Right lobe of liver (tissue), 6 donors: ENCODE results near the gene PDZRN4. TPM values are rescaled to one million over a fixed set of nuclear protein-coding genes. Genes with fewer than 3 reads are reported as not detected.
"Not testable (repeated sequence)": the region's sequence is repeated elsewhere in the genome, so short reads cannot be mapped to it uniquely, and the experiment has no call there.

ENCODE experiments used
- ATAC-seq, 4 donors: fragments of 200-7000 bp; cut with Tn5 transposase; one replicate each; pipeline ENCODE4 v1.9.1; 2020; ENCODE audit warnings: mild to moderate bottlenecking in 4 of 4, moderate library complexity in 4 of 4
- DNase-seq, 3 donors: peaks; one replicate each; pipeline ENCODE4 v3.0.0-alpha.2; 2020
- H3K27ac ChIP-seq, 3 donors: fragments of 200-600 bp; one replicate each; pipeline ENCODE4 v1.8.0; 2022
- H3K27me3 ChIP-seq, 2 donors: fragments of 200-600 bp; one replicate each; pipeline ENCODE4 v1.8.0; 2022
- H3K36me3 ChIP-seq, 4 donors: fragments of 200-600 bp; sonication (generic) in 1 of 4; one replicate each; pipeline versions ENCODE4 v1.5.1 to v1.8.0; 2017 to 2022; ENCODE audit warnings: control low read depth in 1 of 4
- H3K4me1 ChIP-seq, 4 donors: fragments of 200-600 bp; sonication (generic) in 1 of 4; one replicate each; pipeline versions ENCODE4 v1.5.1 to v1.8.0; 2017 to 2022; ENCODE audit warnings: control low read depth in 1 of 4
- H3K4me3 ChIP-seq, 3 donors: fragments of 200-600 bp; one replicate each; pipeline ENCODE4 v1.8.0; 2022
- H3K9me3 ChIP-seq, 4 donors: fragments of 200-600 bp; sonication (generic) in 1 of 4; one replicate each; pipeline versions ENCODE4 v1.5.1 to v1.8.0; 2017 to 2022; ENCODE audit warnings: control low read depth in 1 of 4
- CTCF ChIP-seq, 4 donors: fragments of 200-600 bp in 3 of 4; fragments of 450-650 bp in 1 of 4; IDR thresholded peaks; one replicate each; pipeline versions ENCODE4 v1.5.1 to v1.8.0; 2016 to 2022; ENCODE audit warnings: antibody characterized with exemption in 4 of 4, mild to moderate bottlenecking in 2 of 4
- POLR2A ChIP-seq: fragments of 450-650 bp; IDR thresholded peaks from one replicate; pipeline ENCODE4 v1.6.1; 2017; ENCODE audit warnings: antibody characterized with exemption, mild to moderate bottlenecking
- WGBS: methylation state at CpG from one replicate; pipeline ENCODE4 v1.1.6; 2018; ENCODE audit warnings: low coverage, low lambda C conversion rate; ENCODE audit not compliant: insufficient coverage; ENCODE audit errors: missing lambda C conversion rate; 5-methylcytosine and 5-hydroxymethylcytosine counted together
- intact Hi-C, 2 donors: fragments of 100-400 bp; cut with DNase I; formaldehyde crosslinking; loops; one replicate each; pipeline versions ENCODE4 v1.11.2 to v1.14.1; 2022
- total RNA-seq, 6 experiments: library from RNA; depleted of rRNA in 2 of 6; stranded (reverse); fragments of >200 nt in 2 of 6; fragmentation: NEBNext Ultra II Directional in 3 of 6; extraction: Animal tissue kit (Norgen Biotek cat#: 25700) in 3 of 6; gene quantifications; one replicate each; pipeline versions ENCODE4 v1.1.0 to v1.2.4, GENCODE V29; 2016 to 2023
- donor health status: DM: no; HTN: yes; CAD: no.
- donor health status: DM: no; HTN: no; CAD: no.
- donor health status: DM: no; HTN: no; CAD: no.
- donor health status: DM: no; HTN: yes; CAD: no.
- donor health status: DM: no; HTN: yes; CAD: no.

The PDZRN4 gene
- total RNA-seq, 6 experiments from 2014 or later: 0.12 to 0.49 (median 0.42) TPM; not detected in 1

DNA sequence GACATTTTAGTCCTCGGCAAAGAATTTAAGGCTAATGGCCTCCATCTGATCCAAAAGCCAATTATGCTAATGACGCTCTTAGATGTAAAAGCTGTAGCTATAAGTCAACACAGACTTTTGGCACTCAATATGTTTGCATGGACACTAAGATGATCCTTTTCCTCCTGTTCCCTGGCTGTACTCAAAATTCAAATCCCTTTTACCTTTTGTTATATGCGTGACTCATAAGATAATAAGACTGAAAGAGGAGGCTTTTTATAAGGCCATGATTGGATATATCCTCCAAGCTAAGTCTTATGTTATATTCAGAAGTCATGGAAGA, 89.8 kb downstream of the PDZRN4 start:
- DNase-seq: no peak
- no peak for ATAC-seq
- WGBS: 90% methylated on average over 3 of the region's 3 CpGs
- Histone ChIP-seq H3K27ac (no peak overlapping the region), H3K4me3 (no peak overlapping the region), H3K36me3 (no peaks in the 10 kb centered on the region), H3K27me3 (no peaks in the 10 kb centered on the region), H3K4me1 (peaks cover 0 to 3% (median 0%) of the 10 kb centered on the region in 4 donors), H3K9me3 (no peaks in the 10 kb centered on the region)
- intact Hi-C loops: no loop called here
- TF ChIP-seq POLR2A: no peak
- TF ChIP-seq CTCF (IDR thresholded peaks at IDR 0.05): no peak

- intact Hi-C loops, H3K27ac ChIP-seq, H3K9me3 ChIP-seq, H3K36me3 ChIP-seq, H3K4me3 ChIP-seq, DNase-seq, ATAC-seq, H3K4me1 ChIP-seq, H3K27me3 ChIP-seq: not testable (repeated sequence)
- 50% methylated on average over 2 of the region's 14 CpGs for WGBS
Observed at GRCh38 chr12:41280341-41281095, 92.4 kb downstream of the PDZRN4 start.

GRCh38 chr12:41285470-41285869, 97.3 kb downstream of the PDZRN4 start:
- H3K27me3 ChIP-seq, H3K27ac ChIP-seq, H3K36me3 ChIP-seq, DNase-seq, intact Hi-C loops, H3K9me3 ChIP-seq, ATAC-seq, H3K4me3 ChIP-seq: not testable (repeated sequence)
- H3K4me1 ChIP-seq: peaks cover 0 to 13% (median 0%) of the 10 kb centered on the region in 4 donors
- WGBS: 73% methylated on average over 2 of the region's 2 CpGs

DNA sequence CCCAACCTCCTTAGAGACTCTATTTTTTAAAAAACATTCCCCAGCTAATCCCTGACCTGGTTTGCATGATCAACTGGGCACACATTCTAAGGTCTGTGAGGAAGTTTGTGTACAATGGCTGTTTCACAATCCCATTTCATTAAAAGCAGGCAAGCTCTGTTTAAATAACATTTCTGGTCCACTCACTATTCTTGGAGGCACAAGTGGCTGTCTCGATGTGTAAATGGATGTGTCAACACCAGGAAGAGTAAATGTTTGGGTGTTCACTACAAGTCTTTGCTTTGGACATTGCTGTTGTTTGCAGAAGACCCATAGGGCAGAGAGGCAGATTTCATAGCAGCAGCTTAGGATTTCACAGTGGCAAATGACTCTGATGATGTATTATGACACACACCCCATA, 98.3 kb downstream of the PDZRN4 start:
- TF ChIP-seq CTCF (IDR thresholded peaks at IDR 0.05): no peak
- TF ChIP-seq POLR2A: no peak
- no peaks in the 10 kb centered on the region for H3K27me3 ChIP-seq
- no peaks in the 10 kb centered on the region for H3K36me3 ChIP-seq
- DNase-seq: no peak
- peaks cover 0 to 13% (median 0%) of the 10 kb centered on the region in 4 donors for H3K4me1 ChIP-seq
- no peak overlapping the region for H3K27ac ChIP-seq
- peak; percentile 88 to 99 (median 94) for ATAC-seq
- H3K9me3 ChIP-seq: no peaks in the 10 kb centered on the region
- WGBS: 0% methylated on average over 1 of the region's 1 CpG
- no peak overlapping the region for H3K4me3 ChIP-seq
- intact Hi-C loops: no loop called here

DNA sequence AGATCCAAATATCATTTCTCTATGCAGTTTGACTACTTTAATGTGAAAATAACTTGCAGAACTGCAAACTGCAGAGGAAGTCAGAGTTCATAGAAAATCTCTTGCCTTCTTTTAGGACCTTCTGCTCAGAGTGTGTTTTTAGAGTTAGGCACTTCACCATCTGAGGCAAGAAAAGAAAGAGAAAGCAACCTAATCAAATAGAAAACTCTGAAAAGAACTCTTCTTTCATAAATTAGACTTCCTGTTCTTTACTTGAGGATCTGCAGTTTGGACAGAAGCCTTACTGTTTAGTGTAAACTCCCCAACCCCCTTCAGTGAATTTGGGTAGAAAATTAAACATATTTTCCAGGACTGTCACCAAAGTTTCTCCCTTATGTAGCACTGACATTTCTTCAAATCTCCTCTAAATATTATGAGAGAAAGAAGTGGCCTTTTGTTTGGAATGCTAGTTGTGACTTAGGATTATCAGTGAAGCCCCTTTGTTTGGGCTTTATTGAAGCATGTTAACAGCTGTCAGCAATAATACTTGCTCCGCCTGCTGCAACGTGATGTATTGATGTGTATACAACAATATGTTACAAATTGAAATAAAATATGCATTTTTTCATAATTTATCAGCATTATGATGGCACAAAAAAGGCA, 99.5 kb downstream of the PDZRN4 start:
- H3K9me3 ChIP-seq: no peaks in the 10 kb centered on the region
- no peaks in the 10 kb centered on the region for H3K27me3 ChIP-seq
- no peak overlapping the region for H3K4me3 ChIP-seq
- ATAC-seq: no peak
- no peak for DNase-seq
- intact Hi-C loops: no loop called here
- no peak overlapping the region for H3K27ac ChIP-seq
- WGBS: 65% methylated on average over 2 of the region's 2 CpGs
- no peaks in the 10 kb centered on the region for H3K36me3 ChIP-seq
- TF ChIP-seq POLR2A (no peak), CTCF (IDR thresholded peaks at IDR 0.05) (no peak)
- peaks cover 0 to 13% (median 0%) of the 10 kb centered on the region in 4 donors for H3K4me1 ChIP-seq
